ENCODE measurements around the gene MYOM1.
A peak's percentile ranks its signal among the peaks of the same experiment; 100 is the strongest.

Gene MYOM1

GRCh38 chr18:3261373-3262233 is 41.8 kb upstream of the MYOM1 start, which contains the start of gene MYL12B:
Gene MYL12B (plus strand): TSS chr18:3262133. CDS start chr18:3272899, 10,766 bp downstream.
- TF ChIP-seq CEBPB (IDR thresholded peaks at IDR 0.05), result no peak
- TF ChIP-seq TAF1 (IDR thresholded peaks at IDR 0.05; ENCODE audit: low read depth), result peak; percentile 82
- TF ChIP-seq RAD21 (IDR thresholded peaks at IDR 0.05; ENCODE audit: low read depth), result no peak
- TF ChIP-seq TEAD4 (IDR thresholded peaks at IDR 0.05), result peak; percentile 98
- 0 out of 2 replicates have a peak, but pooled peaks have one; percentile 16 for TF ChIP-seq FOXM1 (IDR thresholded peaks at IDR 0.05; ENCODE audit: borderline replicate concordance, low read depth)
- 0 out of 2 replicates have a peak, but pooled peaks have one; percentile 17 for TF ChIP-seq YY1 (IDR thresholded peaks at IDR 0.05; ENCODE audit: low read depth)
- no peak; the same call in 1 of the 2 replicates for TF ChIP-seq MAX (IDR thresholded peaks at IDR 0.05)
- TF ChIP-seq EGR1 (IDR thresholded peaks at IDR 0.05), result 0 out of 2 replicates have a peak, but pooled peaks have one; percentile 41
- TF ChIP-seq TCF12 (IDR thresholded peaks at IDR 0.05; ENCODE audit: low read depth), result peak; percentile 73
- peak; percentile 80 for TF ChIP-seq EP300 (IDR thresholded peaks at IDR 0.05; ENCODE audit: borderline replicate concordance)

- TF ChIP-seq NFIC (IDR thresholded peaks at IDR 0.05), result no peak
- TF ChIP-seq EGR1 (IDR thresholded peaks at IDR 0.05), result no peak
- no peak for TF ChIP-seq USF1 (IDR thresholded peaks at IDR 0.05)
- no peak for TF ChIP-seq CREB1 (IDR thresholded peaks at IDR 0.05; ENCODE audit: low read depth)
Observed at GRCh38 chr18:3260995-3261372, 41.2 kb upstream of the MYOM1 start.

GRCh38 chr18:3257627-3258120 is 37.9 kb upstream of the MYOM1 start:
- TF ChIP-seq MAX (IDR thresholded peaks at IDR 0.05), result no peak
- no peak for TF ChIP-seq TCF12 (IDR thresholded peaks at IDR 0.05; ENCODE audit: low read depth)
- TF ChIP-seq ZBTB7A (IDR thresholded peaks at IDR 0.05; ENCODE audit: low read depth), result no peak
- no peak for TF ChIP-seq TAF1 (IDR thresholded peaks at IDR 0.05; ENCODE audit: low read depth)
- no peak for TF ChIP-seq TEAD4 (IDR thresholded peaks at IDR 0.05)
- TF ChIP-seq FOXM1 (IDR thresholded peaks at IDR 0.05; ENCODE audit: borderline replicate concordance, low read depth), result no peak
- no peak for TF ChIP-seq YY1 (IDR thresholded peaks at IDR 0.05; ENCODE audit: low read depth)
- no peak for TF ChIP-seq CEBPB (IDR thresholded peaks at IDR 0.05)
- TF ChIP-seq USF1 (IDR thresholded peaks at IDR 0.05), result no peak
- no peak for TF ChIP-seq NFIC (IDR thresholded peaks at IDR 0.05)
- TF ChIP-seq RAD21 (IDR thresholded peaks at IDR 0.05; ENCODE audit: low read depth), result no peak
- no peak for TF ChIP-seq CREB1 (IDR thresholded peaks at IDR 0.05; ENCODE audit: low read depth)
- no peak for TF ChIP-seq REST (IDR thresholded peaks at IDR 0.05; ENCODE audit: low read depth)
- no peak for TF ChIP-seq EP300 (IDR thresholded peaks at IDR 0.05; ENCODE audit: borderline replicate concordance)
- TF ChIP-seq EGR1 (IDR thresholded peaks at IDR 0.05), result no peak

GRCh38 chr18:3256693-3257626 is 37.2 kb upstream of the MYOM1 start:
- TF ChIP-seq FOXM1 (IDR thresholded peaks at IDR 0.05; ENCODE audit: borderline replicate concordance, low read depth), result no peak
- no peak for TF ChIP-seq TAF1 (IDR thresholded peaks at IDR 0.05; ENCODE audit: low read depth)
- TF ChIP-seq CREB1 (IDR thresholded peaks at IDR 0.05; ENCODE audit: low read depth), result no peak
- TF ChIP-seq ZBTB7A (IDR thresholded peaks at IDR 0.05; ENCODE audit: low read depth), result no peak
- no peak for TF ChIP-seq USF1 (IDR thresholded peaks at IDR 0.05)
- no peak for TF ChIP-seq TEAD4 (IDR thresholded peaks at IDR 0.05)
- no peak for TF ChIP-seq EGR1 (IDR thresholded peaks at IDR 0.05)
- no peak for TF ChIP-seq REST (IDR thresholded peaks at IDR 0.05; ENCODE audit: low read depth)
- TF ChIP-seq MAX (IDR thresholded peaks at IDR 0.05), result no peak
- no peak for TF ChIP-seq CEBPB (IDR thresholded peaks at IDR 0.05)
- TF ChIP-seq YY1 (IDR thresholded peaks at IDR 0.05; ENCODE audit: low read depth), result no peak
- TF ChIP-seq RAD21 (IDR thresholded peaks at IDR 0.05; ENCODE audit: low read depth), result no peak
- TF ChIP-seq EP300 (IDR thresholded peaks at IDR 0.05; ENCODE audit: borderline replicate concordance), result no peak
- TF ChIP-seq NFIC (IDR thresholded peaks at IDR 0.05), result no peak
- no peak for TF ChIP-seq TCF12 (IDR thresholded peaks at IDR 0.05; ENCODE audit: low read depth)

All from Ishikawa (cell line).